ENCODE data around the gene CSF2.

- TF ChIP-seq CTCF (IDR thresholded peaks at IDR 0.05): no peak
- TF ChIP-seq POLR2A (IDR thresholded peaks at IDR 0.05): no peak
- TF ChIP-seq POLR2AphosphoS5 (IDR thresholded peaks at IDR 0.05): no peak
Measured at GRCh38 chr5:132110195-132110594, 36.6 kb downstream of the CSF2 start.
